DOHH2 (cell line): ENCODE results near the gene SCGB1C1.

Experiments
- EZH2phosphoT487 ChIP-seq: fragments of 200-600 bp; sonication (generic); IDR thresholded peaks from 2 replicates; pipeline ENCODE4 v1.6.1; 2017; ENCODE audit warnings: borderline replicate concordance, mild to moderate bottlenecking, antibody characterized with exemption, low read length, moderate library complexity, mixed read lengths
- TF ChIP-seq, protein P1 (sequence below): fragments of 200-600 bp; sonication (generic); IDR thresholded peaks from one replicate; pipeline ENCODE4 v1.5.1; 2014; ENCODE audit warnings: antibody characterized with exemption, mild to moderate bottlenecking, low read depth, low read length; ENCODE audit not compliant: poor library complexity, severe bottlenecking

DNA sequence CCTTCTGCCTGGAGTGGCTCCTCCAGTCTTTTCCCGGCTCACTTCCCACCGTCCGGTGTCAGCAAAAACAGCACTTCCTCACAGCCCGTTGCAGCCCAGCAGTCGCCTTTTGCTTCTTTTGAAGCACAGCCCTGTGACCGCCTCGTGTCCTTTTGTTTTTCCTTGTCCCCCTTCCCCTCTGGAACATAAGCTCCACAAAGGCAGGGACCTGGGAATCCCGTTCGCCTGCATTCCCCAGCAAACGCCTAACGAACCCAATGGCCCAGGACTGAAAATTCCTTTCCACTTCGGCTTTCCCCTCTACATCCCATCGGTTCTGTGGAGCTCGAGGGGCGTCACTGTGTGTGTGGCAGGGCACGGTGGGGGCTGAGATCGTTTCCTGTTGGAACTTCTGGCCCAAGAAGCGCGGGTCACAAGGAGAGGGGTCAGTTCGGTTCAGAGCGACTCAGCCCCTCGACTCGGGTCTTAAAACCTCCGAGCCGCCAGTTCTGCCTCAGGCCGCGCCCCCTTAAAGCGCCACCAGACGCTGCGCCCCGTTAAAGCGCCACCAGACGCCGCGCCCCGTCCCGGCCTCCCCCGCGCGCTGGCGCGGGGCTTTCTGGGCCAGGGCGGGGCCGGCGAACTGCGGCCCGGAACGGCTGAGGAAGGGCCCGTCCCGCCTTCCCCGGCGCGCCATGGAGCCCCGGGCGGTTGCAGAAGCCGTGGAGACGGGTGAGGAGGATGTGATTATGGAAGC lies 15.5 kb downstream of the SCGB1C1 start:
- TF ChIP-seq, protein P1, sequence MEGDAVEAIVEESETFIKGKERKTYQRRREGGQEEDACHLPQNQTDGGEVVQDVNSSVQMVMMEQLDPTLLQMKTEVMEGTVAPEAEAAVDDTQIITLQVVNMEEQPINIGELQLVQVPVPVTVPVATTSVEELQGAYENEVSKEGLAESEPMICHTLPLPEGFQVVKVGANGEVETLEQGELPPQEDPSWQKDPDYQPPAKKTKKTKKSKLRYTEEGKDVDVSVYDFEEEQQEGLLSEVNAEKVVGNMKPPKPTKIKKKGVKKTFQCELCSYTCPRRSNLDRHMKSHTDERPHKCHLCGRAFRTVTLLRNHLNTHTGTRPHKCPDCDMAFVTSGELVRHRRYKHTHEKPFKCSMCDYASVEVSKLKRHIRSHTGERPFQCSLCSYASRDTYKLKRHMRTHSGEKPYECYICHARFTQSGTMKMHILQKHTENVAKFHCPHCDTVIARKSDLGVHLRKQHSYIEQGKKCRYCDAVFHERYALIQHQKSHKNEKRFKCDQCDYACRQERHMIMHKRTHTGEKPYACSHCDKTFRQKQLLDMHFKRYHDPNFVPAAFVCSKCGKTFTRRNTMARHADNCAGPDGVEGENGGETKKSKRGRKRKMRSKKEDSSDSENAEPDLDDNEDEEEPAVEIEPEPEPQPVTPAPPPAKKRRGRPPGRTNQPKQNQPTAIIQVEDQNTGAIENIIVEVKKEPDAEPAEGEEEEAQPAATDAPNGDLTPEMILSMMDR = no peak
- TF ChIP-seq EZH2phosphoT487 = no peak
